Esophagus mucosa (tissue), 1 donor: ENCODE data around the gene IGF2BP3. TPM values are rescaled to one million over a fixed set of nuclear protein-coding genes. Genes with fewer than 3 reads are reported as not detected.
"Not testable (repeated sequence)": the region's sequence is repeated elsewhere in the genome, so short reads cannot be mapped to it uniquely, and the experiment has no call there.

ENCODE experiments used
- ATAC-seq: fragments of 200-7000 bp; cut with Tn5 transposase; one replicate; pipeline ENCODE4 v1.9.1; 2020
- total RNA-seq: library from RNA; stranded (reverse); gene quantifications from one replicate; pipeline ENCODE4 v1.2.4, GENCODE V29; 2023
- donor health status: DM: yes; HTN: yes; CAD: no.

Gene IGF2BP3
- total RNA-seq, 1 donor from 2014 or later = 3.9 TPM

- ATAC-seq = no peak
These were observed 131.9 kb downstream of the IGF2BP3 start for GRCh38 chr7:23338439-23338838.

DNA sequence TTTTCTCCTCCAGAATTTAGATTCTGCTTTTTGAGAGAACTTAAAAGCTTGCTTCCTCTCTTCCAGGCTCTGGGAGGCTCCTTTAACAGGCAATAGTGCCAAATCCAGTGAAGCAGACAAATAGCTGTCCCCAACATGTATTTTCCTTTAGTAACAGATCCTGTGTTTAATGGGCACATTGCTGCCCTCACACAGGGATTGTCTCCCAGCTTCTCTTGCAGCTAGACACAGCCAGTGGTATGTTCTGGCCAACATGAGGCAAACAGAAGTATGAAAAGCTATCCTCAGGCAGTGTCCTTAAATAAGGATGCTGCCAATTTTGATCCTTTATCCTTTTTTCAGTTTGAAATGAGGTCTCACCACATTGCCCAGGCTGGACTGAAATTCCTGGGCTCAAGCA is 132.9 kb downstream of the IGF2BP3 start:
- ATAC-seq = no peak

DNA sequence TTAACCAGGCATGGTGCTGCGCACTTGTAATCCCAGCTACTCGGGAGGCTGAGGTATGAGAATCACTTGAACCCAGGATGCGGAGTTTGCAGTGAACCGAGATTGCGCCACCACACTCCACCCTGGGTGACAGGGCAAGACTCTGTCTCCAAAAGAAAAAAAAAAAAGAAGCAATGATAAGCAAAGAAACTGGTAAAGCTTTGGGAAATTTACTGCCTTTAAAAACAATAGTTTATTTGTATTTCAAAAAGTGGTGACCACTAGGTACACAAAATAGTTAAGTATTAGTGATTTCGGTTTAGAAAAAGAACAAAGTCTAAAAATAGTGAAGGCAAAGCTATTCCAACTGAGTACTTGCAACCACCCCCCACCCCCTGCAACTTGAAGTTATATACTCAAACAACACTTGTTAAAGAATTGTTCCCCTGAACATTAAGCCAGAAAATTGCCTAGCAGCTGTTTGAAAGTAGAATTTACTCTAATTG is 133.4 kb downstream of the IGF2BP3 start:
- ATAC-seq = no peak

GRCh38 chr7:23336086-23336485 is 134.2 kb downstream of the IGF2BP3 start:
- no peak for ATAC-seq

- no peak for ATAC-seq
These were observed 134.7 kb downstream of the IGF2BP3 start for GRCh38 chr7:23335621-23336020.

DNA sequence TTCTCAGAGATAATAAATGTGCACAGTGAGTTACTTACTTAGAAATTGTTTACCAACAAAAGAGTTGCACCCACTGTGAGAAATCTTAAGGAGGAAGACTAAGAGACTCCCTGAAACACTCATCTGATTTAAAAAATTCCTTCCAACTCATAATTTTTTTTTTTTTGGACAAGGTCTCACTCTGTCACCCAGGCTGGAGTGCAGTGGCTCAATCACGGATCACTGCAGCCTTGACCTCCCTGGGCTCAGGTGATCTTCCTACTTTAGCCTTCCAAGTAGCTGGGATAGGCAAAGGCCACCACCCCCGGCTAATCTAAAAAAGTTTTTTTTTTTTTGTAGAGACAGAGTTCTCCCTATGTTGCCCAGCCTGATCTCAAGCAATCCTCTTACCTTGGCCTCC is 135.2 kb downstream of the IGF2BP3 start:
- no peak for ATAC-seq

DNA sequence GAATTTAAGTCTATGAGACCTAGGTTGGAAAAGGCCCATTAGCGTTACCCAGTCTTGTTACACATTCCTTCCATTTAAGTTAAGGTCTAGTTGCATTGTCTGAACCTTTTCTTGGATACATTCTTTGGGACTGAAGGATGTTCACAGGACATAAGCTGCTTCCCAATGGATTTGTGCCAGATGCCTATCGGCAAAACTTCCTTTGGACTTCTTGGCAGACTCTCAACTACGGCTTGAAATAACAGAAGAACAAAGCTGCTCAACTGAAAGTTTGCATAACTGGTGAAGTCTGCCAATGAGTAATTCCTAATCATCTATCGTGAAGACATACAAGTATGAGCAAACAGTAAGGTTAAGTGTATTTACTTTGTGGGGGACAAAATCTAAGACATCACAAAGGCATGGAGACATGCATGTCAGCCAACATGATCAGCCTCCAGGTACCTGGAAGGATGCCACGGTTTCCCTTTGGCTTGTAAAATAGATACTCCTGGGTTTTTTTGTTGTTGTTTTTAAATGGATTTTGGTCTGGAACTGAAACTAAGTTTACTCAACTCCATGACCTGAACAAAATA is 135.7 kb downstream of the IGF2BP3 start:
- peak; percentile 93 for ATAC-seq

GRCh38 chr7:23333671-23334246 is 136.5 kb downstream of the IGF2BP3 start:
- peak; percentile 57 for ATAC-seq

- no peak for ATAC-seq
These were observed 137.2 kb downstream of the IGF2BP3 start for GRCh38 chr7:23332910-23333612.

- ATAC-seq = no peak
These were observed 138.1 kb downstream of the IGF2BP3 start for GRCh38 chr7:23332193-23332592.

- ATAC-seq = no peak
These were observed 139.2 kb downstream of the IGF2BP3 start for GRCh38 chr7:23331132-23331531.

DNA sequence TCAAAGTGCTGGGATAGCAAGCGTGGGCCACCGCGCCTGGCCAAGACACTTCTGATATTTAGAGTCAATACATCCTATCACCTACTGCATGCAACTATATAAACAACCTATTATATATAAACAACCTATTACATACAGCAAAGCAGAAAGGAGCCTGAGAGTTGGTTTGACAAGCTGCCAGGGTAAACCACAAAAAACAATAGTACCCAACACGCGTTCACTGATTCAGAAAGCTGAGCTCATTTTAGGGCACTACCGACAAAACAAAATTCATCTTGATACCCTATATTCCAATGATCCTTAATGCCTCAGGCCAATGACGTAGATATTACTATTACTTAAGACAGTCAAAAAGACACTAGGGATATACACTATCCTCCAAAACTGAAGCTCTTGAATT is 154.9 kb downstream of the IGF2BP3 start:
- ATAC-seq = no peak

GRCh38 chr7:23312141-23312540 is 158.2 kb downstream of the IGF2BP3 start:
- not testable (repeated sequence) for ATAC-seq

- no peak for ATAC-seq
These were observed 161.5 kb downstream of the IGF2BP3 start for GRCh38 chr7:23308754-23309153.

DNA sequence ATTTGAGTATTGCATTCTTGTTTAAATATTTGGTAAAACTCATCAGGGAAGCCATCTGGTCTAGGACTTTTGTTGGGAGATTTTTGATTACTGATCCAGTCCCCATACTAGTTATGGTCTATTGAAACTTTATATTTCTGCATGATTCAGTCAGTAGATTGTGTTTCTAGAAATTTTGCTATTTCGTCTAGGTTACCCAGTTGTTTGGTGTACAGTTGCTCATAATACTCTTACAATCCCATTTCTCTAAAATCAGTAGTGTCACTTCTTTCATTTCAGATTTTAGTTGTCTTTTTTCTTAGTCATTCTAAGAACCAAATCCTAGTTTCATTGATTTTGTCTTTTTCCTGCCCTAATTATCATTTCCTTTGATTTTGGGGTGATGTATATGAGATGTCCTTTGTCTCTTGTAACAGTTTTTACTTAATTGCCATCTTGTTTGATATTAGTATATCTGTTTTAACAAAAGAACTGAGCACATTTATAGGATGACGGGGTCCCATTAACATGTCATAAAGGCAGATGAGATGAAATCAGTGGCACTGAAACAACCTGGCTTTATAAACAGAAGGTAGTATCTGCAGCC is 163.3 kb downstream of the IGF2BP3 start:
- no peak for ATAC-seq

DNA sequence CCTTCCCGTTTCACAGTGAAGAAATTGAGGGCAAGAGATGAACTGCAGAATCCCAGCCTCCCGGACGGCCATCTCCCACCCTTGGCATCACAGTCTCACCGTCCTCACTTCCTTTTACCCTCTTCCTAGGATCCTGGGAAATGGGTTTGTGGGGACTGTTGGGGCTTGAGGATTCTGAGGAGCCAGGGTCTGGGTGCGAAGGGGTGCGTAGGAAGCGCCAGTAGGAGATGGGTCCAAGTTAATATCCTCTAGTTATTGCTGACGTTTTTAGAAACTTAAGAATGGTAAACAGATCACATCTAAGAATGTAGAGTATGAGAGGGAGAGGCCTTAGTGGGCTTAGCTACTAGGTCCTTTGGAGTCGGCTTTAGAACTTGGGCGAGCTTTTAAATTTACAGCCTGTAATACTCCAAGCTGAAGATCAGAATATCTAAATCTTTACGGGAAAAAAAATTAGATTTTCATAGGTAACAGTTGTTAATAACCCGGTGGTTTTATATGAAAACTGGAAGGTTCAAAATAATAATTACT is 170.5 kb downstream of the IGF2BP3 start:
- ATAC-seq = peak; percentile 3

DNA sequence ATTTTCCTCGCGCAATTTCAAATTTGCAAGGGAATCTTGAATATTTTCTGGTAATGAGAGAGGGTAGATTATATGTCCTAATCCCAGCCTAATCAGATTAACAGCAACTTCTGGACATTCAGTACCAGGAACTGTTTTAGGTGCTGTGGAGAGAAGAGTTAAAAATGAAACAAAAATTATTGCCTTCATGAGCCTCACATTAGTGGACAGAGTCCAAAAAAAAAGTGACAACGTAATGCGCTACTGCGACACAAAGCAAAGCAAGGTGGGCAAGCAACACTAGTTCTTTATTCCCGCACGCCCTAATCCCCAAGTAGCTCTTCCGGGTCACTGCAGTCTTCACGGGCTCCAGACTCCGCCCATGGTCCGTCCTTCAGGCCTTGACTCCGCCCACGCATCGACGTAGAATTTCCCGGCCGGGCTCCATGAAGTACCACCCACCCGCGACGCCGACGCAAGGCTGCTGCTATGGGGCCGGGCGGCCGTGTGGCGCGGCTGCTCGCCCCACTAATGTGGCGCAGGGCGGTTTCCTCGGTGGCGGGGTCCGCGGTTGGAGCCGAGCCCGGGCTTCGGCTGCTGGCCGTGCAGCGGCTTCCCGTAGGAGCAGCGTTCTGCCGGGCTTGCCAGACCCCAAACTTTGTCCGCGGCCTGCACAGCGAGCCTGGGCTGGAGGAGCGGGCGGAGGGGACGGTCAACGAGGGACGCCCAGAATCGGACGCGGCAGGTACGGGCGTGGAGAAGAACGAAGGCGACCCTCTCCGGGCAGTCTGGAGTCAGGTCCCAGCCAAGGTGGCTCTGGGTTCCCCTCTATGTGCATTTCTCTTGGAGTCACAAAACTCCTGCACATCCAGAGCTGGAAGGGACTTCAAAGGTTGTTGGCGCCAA is 171.2 kb downstream of the IGF2BP3 start, which contains the start of gene MALSU1:
TSS of gene MALSU1 (plus strand) at position 455 of the 885 bp plus-strand sequence. CDS start at position 469, 14 bp downstream.
- peak; percentile 99 for ATAC-seq

DNA sequence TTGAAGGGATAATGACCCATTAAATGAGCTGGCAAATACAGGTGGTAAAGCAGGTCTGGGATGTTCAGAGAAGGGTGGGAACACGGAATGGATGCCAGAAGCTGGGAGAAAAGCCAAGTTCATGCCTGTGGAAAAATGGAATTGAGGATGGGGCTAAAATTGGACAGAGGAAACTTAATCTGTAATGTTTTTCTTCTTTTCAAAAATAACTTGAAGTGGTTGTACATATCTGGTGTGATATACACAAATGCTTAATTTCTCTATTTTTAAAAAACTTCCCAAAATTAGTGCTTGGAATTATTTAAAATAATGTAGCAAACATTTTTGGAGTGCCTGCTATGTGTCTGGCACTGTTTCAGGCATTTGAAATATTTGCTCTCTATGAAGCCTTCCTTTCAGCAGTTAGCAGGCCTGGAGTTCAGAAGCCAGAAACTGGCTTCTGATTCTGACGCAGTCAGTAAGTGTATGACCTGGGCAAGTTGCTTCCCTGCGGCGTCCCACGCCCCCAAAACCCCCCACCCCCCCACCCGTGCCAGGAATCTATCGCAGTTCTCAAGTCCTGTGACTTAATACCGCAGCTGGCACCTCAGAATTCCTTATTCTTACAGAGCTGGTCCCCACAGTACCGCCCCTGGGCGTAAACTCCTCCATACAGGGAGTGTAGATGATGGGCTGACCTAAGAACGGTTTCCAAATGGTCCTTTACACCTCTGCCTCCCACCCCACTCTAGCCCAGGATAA is 172.0 kb downstream of the IGF2BP3 start:
- no peak for ATAC-seq

GRCh38 chr7:23295401-23295697 is 174.9 kb downstream of the IGF2BP3 start:
- no peak for ATAC-seq

DNA sequence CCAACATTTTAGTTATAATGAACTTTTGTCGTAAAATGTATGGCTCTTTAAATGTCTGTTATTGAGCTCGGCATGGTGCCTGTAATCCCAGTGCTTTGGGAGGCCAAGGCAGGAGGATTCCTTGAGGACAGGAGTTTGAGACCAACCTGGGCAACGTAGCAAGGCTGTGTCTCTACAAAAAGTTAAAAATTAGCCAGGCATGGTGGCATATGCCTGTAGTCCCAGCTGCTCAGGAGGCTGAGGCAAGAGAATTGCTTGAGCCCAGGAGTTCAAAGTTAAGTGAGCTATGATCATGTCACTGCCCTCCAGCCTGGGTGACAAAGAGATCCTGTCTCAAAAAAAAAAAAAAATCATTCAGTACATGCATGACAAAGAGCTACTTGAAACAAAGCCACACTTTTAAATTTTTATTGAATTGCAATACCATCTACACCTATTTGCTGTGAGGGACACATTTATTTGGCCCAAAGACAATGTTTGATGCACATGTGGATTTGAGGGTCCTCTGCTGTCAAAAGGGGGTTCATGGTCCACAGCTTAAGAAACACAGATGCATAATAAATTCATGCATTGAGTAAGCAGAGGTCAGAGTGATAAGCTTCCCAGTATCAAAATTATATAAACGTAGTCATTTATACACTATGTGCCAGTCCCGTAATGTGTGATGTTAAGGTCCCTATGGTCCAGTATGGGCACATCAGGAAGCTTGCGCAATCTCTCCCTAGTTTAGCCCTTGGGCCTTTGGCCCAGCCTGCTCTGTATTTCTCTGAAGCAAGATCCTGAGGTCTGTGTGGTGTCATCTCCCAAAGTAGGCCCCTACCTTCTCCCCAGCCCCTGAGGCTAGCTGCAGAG is 175.5 kb downstream of the IGF2BP3 start:
- no peak for ATAC-seq
